CD4-positive, alpha-beta T cell (primary cell): ENCODE results near the gene SLC23A2. TPM values are rescaled to one million over a fixed set of nuclear protein-coding genes. Genes with fewer than 3 reads are reported as not detected.
A peak's percentile ranks its signal among the peaks of the same experiment; 100 is the strongest.
"Not testable (repeated sequence)": the region's sequence is repeated elsewhere in the genome, so short reads cannot be mapped to it uniquely, and the experiment has no call there.

Experiments used
- ATAC-seq: fragments of 200-7000 bp; cut with Tn5 transposase; one replicate; pipeline ENCODE4 v1.10.0; 2022; ENCODE audit warnings: mild to moderate bottlenecking; ENCODE audit not compliant: poor library complexity
- CTCF ChIA-PET: fragments of 350-600 bp; sonication (Branson Sonifier 250); formaldehyde crosslinking; loops from one replicate; lab custom pipeline; 2021; ENCODE audit warnings: antibody characterized with exemption, inconsistent platforms; lab: Charles Lee
- POLR2A ChIA-PET: fragments of 350-600 bp; sonication (Branson Sonifier 250); formaldehyde crosslinking; loops from one replicate; lab custom pipeline; 2021; ENCODE audit warnings: antibody characterized with exemption, inconsistent platforms; lab: Charles Lee
- DNase-seq, 14 experiments: peaks; one replicate each; pipeline ENCODE4 v3.0.0-alpha.2; 2013 to 2020; ENCODE audit warnings: mixed read lengths in 2 of 14
- H3K27ac ChIP-seq, 2 donors: one replicate each; pipeline versions ENCODE4 v1.5.1 to v1.7.0; 2013; ENCODE audit warnings: low read length in 2 of 2, low read depth in 1 of 2, mild to moderate bottlenecking in 1 of 2
- H3K27me3 ChIP-seq, 2 experiments: 1 replicate in 1 of 2; 2 replicates in 1 of 2; pipeline versions ENCODE4 v1.6.1 to v1.7.0; 2013; ENCODE audit warnings: low read length in 2 of 2, control low read depth in 1 of 2, mild to moderate bottlenecking in 1 of 2, moderate library complexity in 1 of 2; ENCODE audit not compliant: insufficient read depth in 2 of 2, control insufficient read depth in 1 of 2
- H3K36me3 ChIP-seq: one replicate; pipeline ENCODE4 v1.6.1; 2013; ENCODE audit warnings: low read length, control low read depth; ENCODE audit not compliant: insufficient read depth
- H3K4me1 ChIP-seq: one replicate; pipeline ENCODE4 v1.6.1; 2013; ENCODE audit warnings: low read length, control low read depth; ENCODE audit not compliant: insufficient read depth
- H3K4me3 ChIP-seq: one replicate; pipeline ENCODE4 v1.5.1; 2013; ENCODE audit warnings: mild to moderate bottlenecking, low read length, moderate library complexity
- H3K9me3 ChIP-seq, 2 experiments: 1 replicate in 1 of 2; 2 replicates in 1 of 2; pipeline versions ENCODE4 v1.6.1 to v1.7.0; 2013; ENCODE audit warnings: low read length in 2 of 2, mild to moderate bottlenecking in 2 of 2, control low read depth in 1 of 2, moderate library complexity in 1 of 2; ENCODE audit not compliant: control insufficient read depth in 1 of 2, insufficient read depth in 1 of 2
- H3K27ac Mint-ChIP-seq: one replicate; pipeline ENCODE4 v1.8.0; 2020; ENCODE audit warnings: mixed read lengths
- H3K27me3 Mint-ChIP-seq: one replicate; pipeline ENCODE4 v1.8.0; 2021; ENCODE audit warnings: mixed read lengths
- H3K36me3 Mint-ChIP-seq: one replicate; pipeline ENCODE4 v1.8.0; 2021; ENCODE audit warnings: low read depth, mixed read lengths
- H3K4me1 Mint-ChIP-seq: one replicate; pipeline ENCODE4 v1.8.0; 2021; ENCODE audit warnings: low read depth, mixed read lengths
- H3K4me3 Mint-ChIP-seq: one replicate; pipeline ENCODE4 v1.8.0; 2020; ENCODE audit warnings: mild to moderate bottlenecking, mixed read lengths
- H3K9me3 Mint-ChIP-seq: one replicate; pipeline ENCODE4 v1.8.0; 2020; ENCODE audit warnings: mixed read lengths
- intact Hi-C, 2 experiments: fragments of 100-400 bp; cut with DNase I in 1 of 2; cut with micrococcal nuclease in 1 of 2; formaldehyde crosslinking; loops; one replicate each; pipeline versions ENCODE4 v1.15.1 to v1.9.0; 2023 to 2025; cut with DNase I, micrococcal nuclease
- total RNA-seq, 174 experiments: library from RNA in 2 of 174; stranded (reverse) in 2 of 174; gene quantifications; one replicate each; pipeline ENCODE4 v1.2.3 and lab custom pipeline; 2021 to 2026
- TF ChIP-seq, protein P1 (sequence below): fragments of 200-600 bp; IDR thresholded peaks from one replicate; pipeline ENCODE4 v1.8.0; 2022; ENCODE audit warnings: antibody characterized with exemption, mild to moderate bottlenecking

SLC23A2 gene
- total RNA-seq, 2 experiments from 2014 or later = 22.8 to 23.0 TPM

DNA sequence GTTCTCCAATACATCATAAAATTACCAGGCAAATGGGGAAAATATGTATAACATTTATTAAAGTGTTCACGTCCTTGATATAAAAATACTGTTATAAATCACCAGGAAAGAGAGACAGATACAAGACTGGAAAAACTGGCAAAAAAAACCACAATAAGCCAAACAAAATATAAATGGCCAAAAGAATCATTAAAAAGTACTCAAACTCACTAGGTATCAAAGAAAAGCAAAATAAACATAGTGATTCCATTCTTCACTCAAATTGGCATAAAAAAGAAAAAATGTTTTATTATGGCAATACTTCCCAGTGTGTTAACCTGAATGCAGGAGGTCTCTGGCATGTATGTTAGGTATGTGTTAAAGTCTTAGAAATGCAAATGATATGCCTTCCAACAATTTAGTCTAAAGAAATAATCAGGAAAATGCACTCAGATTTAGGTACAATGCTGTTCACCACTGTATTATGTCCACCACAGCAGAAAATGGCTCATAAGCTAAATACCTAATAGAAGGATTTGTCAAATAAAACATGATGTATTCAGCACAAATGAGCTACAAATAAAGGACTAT lies 21.4 kb downstream of the SLC23A2 start:
- no peaks in the 10 kb centered on the region for H3K27me3 Mint-ChIP-seq
- H3K27ac Mint-ChIP-seq = no peak overlapping the region
- ChIA-PET CTCF (no interaction called here), POLR2A (no interaction called here)
- H3K27ac ChIP-seq = no peak overlapping the region
- no peak for ATAC-seq
- no peaks in the 10 kb centered on the region for H3K9me3 ChIP-seq
- intact Hi-C loops = no loop called here
- no peaks in the 10 kb centered on the region for H3K27me3 ChIP-seq
- TF ChIP-seq, protein P1, sequence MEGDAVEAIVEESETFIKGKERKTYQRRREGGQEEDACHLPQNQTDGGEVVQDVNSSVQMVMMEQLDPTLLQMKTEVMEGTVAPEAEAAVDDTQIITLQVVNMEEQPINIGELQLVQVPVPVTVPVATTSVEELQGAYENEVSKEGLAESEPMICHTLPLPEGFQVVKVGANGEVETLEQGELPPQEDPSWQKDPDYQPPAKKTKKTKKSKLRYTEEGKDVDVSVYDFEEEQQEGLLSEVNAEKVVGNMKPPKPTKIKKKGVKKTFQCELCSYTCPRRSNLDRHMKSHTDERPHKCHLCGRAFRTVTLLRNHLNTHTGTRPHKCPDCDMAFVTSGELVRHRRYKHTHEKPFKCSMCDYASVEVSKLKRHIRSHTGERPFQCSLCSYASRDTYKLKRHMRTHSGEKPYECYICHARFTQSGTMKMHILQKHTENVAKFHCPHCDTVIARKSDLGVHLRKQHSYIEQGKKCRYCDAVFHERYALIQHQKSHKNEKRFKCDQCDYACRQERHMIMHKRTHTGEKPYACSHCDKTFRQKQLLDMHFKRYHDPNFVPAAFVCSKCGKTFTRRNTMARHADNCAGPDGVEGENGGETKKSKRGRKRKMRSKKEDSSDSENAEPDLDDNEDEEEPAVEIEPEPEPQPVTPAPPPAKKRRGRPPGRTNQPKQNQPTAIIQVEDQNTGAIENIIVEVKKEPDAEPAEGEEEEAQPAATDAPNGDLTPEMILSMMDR = no peak
- H3K9me3 Mint-ChIP-seq = no peaks in the 10 kb centered on the region
- no peak overlapping the region for H3K4me3 ChIP-seq
- no peak overlapping the region for H3K4me3 Mint-ChIP-seq
- peaks cover 43% of the 10 kb centered on the region for H3K4me1 Mint-ChIP-seq
- H3K36me3 ChIP-seq = no peaks in the 10 kb centered on the region
- no peaks in the 10 kb centered on the region for H3K4me1 ChIP-seq
- H3K36me3 Mint-ChIP-seq = peaks cover 7% of the 10 kb centered on the region
- no peak for DNase-seq

- POLR2A ChIA-PET = interaction anchor here (1.4 kb wide), 1 partner anchor 16 kb away, joined by 5 read pairs; no protein-coding TSS in a partner anchor
- no peak overlapping the region for H3K4me3 Mint-ChIP-seq
- Histone ChIP-seq H3K27me3 (no peaks in the 10 kb centered on the region), H3K36me3 (no peaks in the 10 kb centered on the region), H3K27ac (no peak overlapping the region), H3K4me1 (peaks cover 8% of the 10 kb centered on the region), H3K4me3 (no peak overlapping the region), H3K9me3 (no peaks in the 10 kb centered on the region)
- DNase-seq = no peak
- H3K27ac Mint-ChIP-seq = no peak overlapping the region
- peaks cover 4% of the 10 kb centered on the region for H3K36me3 Mint-ChIP-seq
- H3K9me3 Mint-ChIP-seq = no peaks in the 10 kb centered on the region
- ATAC-seq = no peak
- no peaks in the 10 kb centered on the region for H3K27me3 Mint-ChIP-seq
- CTCF ChIA-PET = interaction anchor here (1.6 kb wide), 1 partner anchor 22 kb away, joined by 5 read pairs; no protein-coding TSS in a partner anchor
- intact Hi-C loops = no loop called here
- H3K4me1 Mint-ChIP-seq = peaks cover 56% of the 10 kb centered on the region
- TF ChIP-seq, protein P1 = no peak
These were observed 23.0 kb downstream of the SLC23A2 start for GRCh38 chr20:4978050-4978918.

DNA sequence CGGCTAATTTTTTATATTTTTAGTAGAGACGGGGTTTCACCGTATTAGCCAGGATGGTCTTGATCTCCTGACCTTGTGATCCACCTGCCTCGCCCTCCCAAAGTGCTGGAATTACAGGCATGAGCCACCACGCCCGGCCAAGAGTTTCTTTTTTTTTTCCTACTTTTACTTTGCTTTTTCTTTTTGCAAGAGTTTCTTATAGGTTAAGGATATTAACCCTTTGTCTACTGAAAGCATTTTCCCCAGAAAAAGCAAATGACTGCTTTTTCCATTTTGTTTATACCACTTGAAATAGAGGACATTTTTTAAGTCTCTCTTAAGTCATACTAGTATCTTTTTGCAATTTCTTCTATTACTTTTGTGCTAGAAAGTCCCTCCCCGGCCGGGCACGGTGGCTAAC lies 25.3 kb downstream of the SLC23A2 start:
- H3K36me3 Mint-ChIP-seq, H3K27ac ChIP-seq, H3K4me3 Mint-ChIP-seq, H3K4me3 ChIP-seq, ATAC-seq, H3K36me3 ChIP-seq, H3K4me1 ChIP-seq, H3K9me3 Mint-ChIP-seq, POLR2A ChIA-PET, H3K27me3 ChIP-seq, intact Hi-C loops, H3K9me3 ChIP-seq, CTCF ChIA-PET, H3K27me3 Mint-ChIP-seq, DNase-seq: not testable (repeated sequence)
- H3K27ac Mint-ChIP-seq = peak overlapping the region; percentile 67
- H3K4me1 Mint-ChIP-seq = peaks cover 57% of the 10 kb centered on the region
